Endothelial cell of umbilical vein (primary cell): ENCODE data around the gene LAX1.

Experiments
- EZH2 ChIP-seq: IDR thresholded peaks from 2 replicates; pipeline ENCODE4 v1.6.1; 2012; ENCODE audit warnings: borderline replicate concordance, low read depth, mild to moderate bottlenecking, moderate library complexity, low read length, inconsistent platforms; ENCODE audit not compliant: severe bottlenecking
- POLR2A ChIP-seq: IDR thresholded peaks from 2 replicates; pipeline ENCODE4 v1.6.1; 2012; ENCODE audit warnings: low read depth, mild to moderate bottlenecking, control low read depth, low read length
- POLR2AphosphoS5 ChIP-seq: IDR thresholded peaks from 2 replicates; pipeline ENCODE4 v1.6.1; 2012; ENCODE audit warnings: low read depth, mild to moderate bottlenecking, control low read depth, low read length, moderate library complexity; ENCODE audit not compliant: insufficient read depth
- TF ChIP-seq, protein P1 (sequence below), 2 donors: IDR thresholded peaks; 1 replicate in 1 of 2; 2 replicates in 1 of 2; pipeline ENCODE4 v1.5.1; 2011; ENCODE audit warnings: low read length in 2 of 2, mild to moderate bottlenecking in 2 of 2, moderate library complexity in 2 of 2, control low read depth in 1 of 2, inconsistent platforms in 1 of 2, low read depth in 1 of 2; ENCODE audit not compliant: insufficient read depth in 1 of 2; ENCODE audit errors: extremely low read depth in 1 of 2

DNA sequence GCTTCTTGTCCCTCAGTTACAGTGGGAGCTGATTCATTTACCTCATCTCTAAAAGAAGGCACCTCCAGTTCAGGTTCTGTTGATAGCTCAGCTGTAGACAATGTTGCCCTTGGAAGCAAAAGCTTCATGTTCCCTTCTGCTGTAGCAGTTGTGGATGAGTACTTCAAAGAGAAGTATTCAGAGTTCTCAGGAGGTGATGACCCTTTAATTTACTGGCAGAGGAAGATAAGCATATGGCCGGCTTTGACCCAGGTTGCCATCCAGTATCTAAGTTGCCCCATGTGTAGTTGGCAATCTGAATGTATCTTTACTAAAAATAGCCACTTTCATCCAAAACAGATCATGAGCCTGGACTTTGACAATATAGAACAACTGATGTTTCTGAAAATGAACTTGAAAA is 35.0 kb downstream of the LAX1 start:
- TF ChIP-seq, protein P1, sequence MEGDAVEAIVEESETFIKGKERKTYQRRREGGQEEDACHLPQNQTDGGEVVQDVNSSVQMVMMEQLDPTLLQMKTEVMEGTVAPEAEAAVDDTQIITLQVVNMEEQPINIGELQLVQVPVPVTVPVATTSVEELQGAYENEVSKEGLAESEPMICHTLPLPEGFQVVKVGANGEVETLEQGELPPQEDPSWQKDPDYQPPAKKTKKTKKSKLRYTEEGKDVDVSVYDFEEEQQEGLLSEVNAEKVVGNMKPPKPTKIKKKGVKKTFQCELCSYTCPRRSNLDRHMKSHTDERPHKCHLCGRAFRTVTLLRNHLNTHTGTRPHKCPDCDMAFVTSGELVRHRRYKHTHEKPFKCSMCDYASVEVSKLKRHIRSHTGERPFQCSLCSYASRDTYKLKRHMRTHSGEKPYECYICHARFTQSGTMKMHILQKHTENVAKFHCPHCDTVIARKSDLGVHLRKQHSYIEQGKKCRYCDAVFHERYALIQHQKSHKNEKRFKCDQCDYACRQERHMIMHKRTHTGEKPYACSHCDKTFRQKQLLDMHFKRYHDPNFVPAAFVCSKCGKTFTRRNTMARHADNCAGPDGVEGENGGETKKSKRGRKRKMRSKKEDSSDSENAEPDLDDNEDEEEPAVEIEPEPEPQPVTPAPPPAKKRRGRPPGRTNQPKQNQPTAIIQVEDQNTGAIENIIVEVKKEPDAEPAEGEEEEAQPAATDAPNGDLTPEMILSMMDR (IDR thresholded peaks at IDR 0.05; ENCODE audit: extremely low read depth in 1 of 2, insufficient read depth in 1 of 2, low read depth in 1 of 2, low read length in 2 of 2): no peak
- TF ChIP-seq POLR2A (no peak), POLR2AphosphoS5 (no peak), EZH2 (no peak)
